OCI-LY1 (cell line): ENCODE results near the gene LAMA4.

Experiments
- H2AFZ ChIP-seq: fragments of 200-600 bp; sonication (generic), shearing (Covaris generic); 2 replicates; pipeline ENCODE4 v1.6.0; 2014; ENCODE audit warnings: antibody characterized with exemption, mild to moderate bottlenecking, low read length
- H3F3A ChIP-seq: fragments of 200-600 bp; sonication (generic), shearing (Covaris generic); 2 replicates; pipeline ENCODE4 v1.6.0; 2014; ENCODE audit warnings: mild to moderate bottlenecking, antibody characterized with exemption, low read length, moderate library complexity; ENCODE audit not compliant: insufficient read depth
- H3K27ac ChIP-seq: fragments of 200-600 bp; sonication (generic); 2 replicates; pipeline ENCODE4 v1.5.1; 2014; ENCODE audit warnings: low read length, mixed run types, mild to moderate bottlenecking, low read depth; ENCODE audit not compliant: poor library complexity, severe bottlenecking
- H3K27me3 ChIP-seq: fragments of 200-600 bp; sonication (generic); 2 replicates; pipeline ENCODE4 v1.6.0; 2014; ENCODE audit warnings: antibody characterized with exemption, mild to moderate bottlenecking, low read length, moderate library complexity; ENCODE audit not compliant: insufficient read depth
- H3K36me3 ChIP-seq: fragments of 200-600 bp; sonication (generic); 2 replicates; pipeline ENCODE4 v1.6.1; 2014; ENCODE audit warnings: mild to moderate bottlenecking, antibody characterized with exemption, low read length, moderate library complexity, mixed read lengths; ENCODE audit not compliant: insufficient read depth
- H3K4me1 ChIP-seq: fragments of 200-600 bp; sonication (generic); 2 replicates; pipeline ENCODE4 v1.5.1; 2014; ENCODE audit warnings: mild to moderate bottlenecking, low read length, moderate library complexity; ENCODE audit not compliant: insufficient read depth, severe bottlenecking
- H3K4me2 ChIP-seq: fragments of 200-600 bp; sonication (generic), shearing (Covaris generic); 2 replicates; pipeline ENCODE4 v1.6.1; 2014; ENCODE audit warnings: low read length
- H3K4me3 ChIP-seq: fragments of 200-600 bp; sonication (generic); 2 replicates; pipeline ENCODE4 v1.5.1; 2014; ENCODE audit warnings: low read length, low read depth, mild to moderate bottlenecking, mixed read lengths; ENCODE audit not compliant: poor library complexity, severe bottlenecking
- H3K79me2 ChIP-seq: fragments of 200-600 bp; shearing (Covaris generic); 2 replicates; pipeline ENCODE4 v1.6.1; 2016; ENCODE audit warnings: mixed run types, low read length, mixed read lengths; ENCODE audit not compliant: insufficient read depth
- H3K9ac ChIP-seq: fragments of 200-600 bp; sonication (generic), shearing (Covaris generic); 2 replicates; pipeline ENCODE4 v1.6.1; 2014; ENCODE audit warnings: mild to moderate bottlenecking, low read length, mixed read lengths
- H3K9me2 ChIP-seq: fragments of 200-600 bp; sonication (generic), shearing (Covaris generic); 2 replicates; pipeline ENCODE4 v1.6.1; 2014; ENCODE audit warnings: low read depth, mild to moderate bottlenecking, low read length, mixed read lengths
- H3K9me3 ChIP-seq: fragments of 200-600 bp; shearing (Covaris generic); 2 replicates; pipeline ENCODE4 v1.6.1; 2014; ENCODE audit warnings: low read length, mixed read lengths
- H4K20me1 ChIP-seq: fragments of 200-600 bp; sonication (generic), shearing (Covaris generic); 2 replicates; pipeline ENCODE4 v1.6.0; 2016; ENCODE audit warnings: mild to moderate bottlenecking, low read length; ENCODE audit not compliant: insufficient read depth
- EZH2 ChIP-seq: fragments of 200-600 bp; sonication (generic), shearing (Covaris generic); IDR thresholded peaks from 2 replicates; pipeline ENCODE4 v1.8.0; 2017; ENCODE audit warnings: borderline replicate concordance, mixed run types, mild to moderate bottlenecking, antibody characterized with exemption, low read length, moderate library complexity, mixed read lengths
- TF ChIP-seq, protein P1 (sequence below): fragments of 200-600 bp; sonication (generic), shearing (Covaris generic); IDR thresholded peaks from 2 replicates; pipeline ENCODE4 v1.5.1; 2017; ENCODE audit warnings: mild to moderate bottlenecking, antibody characterized with exemption, low read length, moderate library complexity, mixed read lengths

LAMA4 gene

DNA sequence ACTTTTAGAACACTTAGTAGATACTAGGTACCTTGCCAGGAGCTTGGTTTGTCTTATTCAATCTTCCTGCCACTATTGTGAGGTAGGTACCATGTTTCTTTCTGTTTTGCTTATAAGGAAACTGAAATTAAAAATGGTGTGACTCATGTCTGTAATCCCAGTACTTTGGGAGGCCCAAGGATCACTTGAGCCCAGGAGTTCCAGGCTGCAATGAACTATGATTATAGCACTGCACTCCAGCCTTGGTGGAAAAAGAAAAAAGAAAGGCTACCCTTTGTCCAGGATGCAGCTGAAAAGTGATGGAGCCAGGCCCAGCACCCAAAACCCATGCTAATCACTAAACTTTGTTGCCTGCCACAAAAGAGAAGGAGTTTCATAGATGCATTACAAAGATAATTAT is 34.1 kb upstream of the LAMA4 start:
- Histone ChIP-seq H3K4me3 (no peak overlapping the region), H3K9me3 (no peaks in the 10 kb centered on the region), H3K4me2 (no peak overlapping the region), H2AFZ (no peak overlapping the region), H3K27ac (no peak overlapping the region), H3K9me2 (no peaks in the 10 kb centered on the region), H3K9ac (no peak overlapping the region), H3K79me2 (no peaks in the 10 kb centered on the region), H3K4me1 (no peaks in the 10 kb centered on the region), H3K27me3 (no peaks in the 10 kb centered on the region), H4K20me1 (no peaks in the 10 kb centered on the region), H3K36me3 (no peaks in the 10 kb centered on the region), H3F3A (no peaks in the 10 kb centered on the region)
- TF ChIP-seq, protein P1, sequence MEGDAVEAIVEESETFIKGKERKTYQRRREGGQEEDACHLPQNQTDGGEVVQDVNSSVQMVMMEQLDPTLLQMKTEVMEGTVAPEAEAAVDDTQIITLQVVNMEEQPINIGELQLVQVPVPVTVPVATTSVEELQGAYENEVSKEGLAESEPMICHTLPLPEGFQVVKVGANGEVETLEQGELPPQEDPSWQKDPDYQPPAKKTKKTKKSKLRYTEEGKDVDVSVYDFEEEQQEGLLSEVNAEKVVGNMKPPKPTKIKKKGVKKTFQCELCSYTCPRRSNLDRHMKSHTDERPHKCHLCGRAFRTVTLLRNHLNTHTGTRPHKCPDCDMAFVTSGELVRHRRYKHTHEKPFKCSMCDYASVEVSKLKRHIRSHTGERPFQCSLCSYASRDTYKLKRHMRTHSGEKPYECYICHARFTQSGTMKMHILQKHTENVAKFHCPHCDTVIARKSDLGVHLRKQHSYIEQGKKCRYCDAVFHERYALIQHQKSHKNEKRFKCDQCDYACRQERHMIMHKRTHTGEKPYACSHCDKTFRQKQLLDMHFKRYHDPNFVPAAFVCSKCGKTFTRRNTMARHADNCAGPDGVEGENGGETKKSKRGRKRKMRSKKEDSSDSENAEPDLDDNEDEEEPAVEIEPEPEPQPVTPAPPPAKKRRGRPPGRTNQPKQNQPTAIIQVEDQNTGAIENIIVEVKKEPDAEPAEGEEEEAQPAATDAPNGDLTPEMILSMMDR = no peak
- no peak for TF ChIP-seq EZH2

DNA sequence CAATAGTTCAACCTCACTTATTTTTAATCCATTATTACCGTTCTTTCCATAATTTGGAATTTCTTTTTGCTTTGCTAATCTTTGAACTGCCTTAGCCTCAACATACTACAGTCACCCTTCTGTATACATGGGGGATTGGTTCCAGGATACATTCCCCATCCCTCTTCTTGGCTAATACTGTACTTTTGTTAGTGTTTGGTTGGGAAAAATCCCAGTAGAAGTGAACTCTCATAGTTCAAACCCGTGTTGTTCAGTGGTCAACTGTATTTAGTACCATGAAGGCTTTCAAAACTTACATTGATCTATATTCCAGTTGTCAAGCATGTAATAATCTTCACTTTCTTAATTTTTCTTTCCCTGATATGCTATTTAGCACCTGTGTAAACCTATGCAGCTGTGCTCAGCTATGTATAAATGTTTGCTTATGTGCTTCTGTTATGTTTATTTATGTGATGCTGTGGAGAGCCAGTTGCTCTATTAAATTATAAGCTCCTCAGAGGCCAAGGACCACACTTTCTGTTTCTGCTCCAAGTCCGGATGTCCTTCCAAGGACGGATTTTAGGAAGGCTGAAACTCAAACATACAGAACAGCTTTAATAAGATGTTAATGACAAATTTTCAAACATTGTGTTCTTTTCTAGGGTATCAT is 33.3 kb upstream of the LAMA4 start:
- no peak overlapping the region for H3K27ac ChIP-seq
- H3K9ac ChIP-seq = no peak overlapping the region
- no peaks in the 10 kb centered on the region for H3K9me3 ChIP-seq
- no peaks in the 10 kb centered on the region for H3K4me1 ChIP-seq
- no peaks in the 10 kb centered on the region for H3K9me2 ChIP-seq
- no peaks in the 10 kb centered on the region for H3K36me3 ChIP-seq
- no peaks in the 10 kb centered on the region for H3F3A ChIP-seq
- no peaks in the 10 kb centered on the region for H4K20me1 ChIP-seq
- TF ChIP-seq, protein P1 = no peak
- no peak for TF ChIP-seq EZH2
- H3K27me3 ChIP-seq = no peaks in the 10 kb centered on the region
- H3K4me3 ChIP-seq = no peak overlapping the region
- H3K4me2 ChIP-seq = no peak overlapping the region
- H3K79me2 ChIP-seq = no peaks in the 10 kb centered on the region
- no peak overlapping the region for H2AFZ ChIP-seq

DNA sequence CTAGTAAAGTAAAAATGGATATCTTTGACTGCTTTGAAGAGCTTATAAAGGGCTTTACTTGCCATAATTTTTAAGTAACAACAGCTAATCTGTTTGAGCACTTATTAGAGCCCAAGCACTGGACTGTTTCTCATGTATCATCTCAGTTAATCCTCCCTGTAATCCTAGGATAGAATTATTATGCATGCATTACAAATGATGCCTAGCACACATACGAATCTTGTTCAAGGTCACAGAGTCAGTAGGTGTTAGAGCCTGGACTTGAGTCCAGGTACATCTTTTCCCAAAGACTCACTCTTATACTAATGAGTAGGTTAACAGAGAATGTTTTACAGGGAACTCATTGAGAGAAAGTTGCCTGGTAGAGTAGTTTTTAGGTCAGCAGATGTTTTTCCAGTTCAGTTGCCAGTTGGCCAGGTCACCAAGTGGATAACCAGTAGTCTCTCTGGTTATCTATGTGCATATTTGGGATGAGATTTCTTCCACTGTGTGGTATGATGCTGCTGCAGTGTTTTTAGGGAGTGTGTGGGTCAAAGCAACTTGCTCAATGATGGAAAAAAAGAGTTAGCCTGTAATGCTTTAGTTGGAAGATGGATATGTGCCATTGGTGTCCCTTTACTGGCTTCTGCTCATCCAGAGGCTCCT is 32.3 kb upstream of the LAMA4 start:
- Histone ChIP-seq H3K9me2 (no peaks in the 10 kb centered on the region), H2AFZ (no peak overlapping the region), H3K36me3 (no peaks in the 10 kb centered on the region), H3F3A (no peaks in the 10 kb centered on the region), H3K4me1 (no peaks in the 10 kb centered on the region), H3K9me3 (no peaks in the 10 kb centered on the region), H3K27me3 (no peaks in the 10 kb centered on the region), H3K4me2 (no peak overlapping the region), H3K9ac (no peak overlapping the region), H3K27ac (no peak overlapping the region), H3K4me3 (no peak overlapping the region), H4K20me1 (no peaks in the 10 kb centered on the region), H3K79me2 (no peaks in the 10 kb centered on the region)
- no peak for TF ChIP-seq EZH2
- TF ChIP-seq, protein P1 = no peak
